IMR-90 (cell line): ENCODE data around the gene TPSD1. TPM values are rescaled to one million over a fixed set of nuclear protein-coding genes. Genes with fewer than 3 reads are reported as not detected.
"Not testable (repeated sequence)": the region's sequence is repeated elsewhere in the genome, so short reads cannot be mapped to it uniquely, and the experiment has no call there.

Source experiments
- ATAC-seq: fragments of 200-7000 bp; cut with Tn5 transposase; 2 replicates; pipeline ENCODE4 v1.9.1; 2020; ENCODE audit warnings: low read depth, mild to moderate bottlenecking, moderate library complexity
- BruUV-seq: library from RNA; stranded (reverse); fragments of 400-500 nt; replicated peaks from 2 replicates; lab custom pipeline; 2021; lab: Mats Ljungman, UMichigan
- CTCF ChIA-PET: fragments of 300-600 bp; formaldehyde crosslinking; extraction: SDS; loops from one replicate; lab custom pipeline; 2021; ENCODE audit warnings: antibody characterized with exemption; lab: Yijun Ruan, JAX
- POLR2A ChIA-PET: fragments of 300-600 bp; sonication (Branson Sonifier 250); formaldehyde crosslinking; loops from one replicate; lab custom pipeline; 2022; ENCODE audit warnings: antibody characterized with exemption; ENCODE audit not compliant: unreplicated experiment; lab: Charles Lee
- DNase-seq: peaks from one replicate; pipeline ENCODE4 v3.0.0; 2013
- H2AFZ ChIP-seq: replicated peaks from 2 replicates; pipeline ENCODE3; 2013; ENCODE audit warnings: low read length, mild to moderate bottlenecking; ENCODE audit not compliant: poor library complexity
- H2AK5ac ChIP-seq: 2 replicates; pipeline ENCODE4 v1.6.1; 2013; ENCODE audit warnings: low read depth, low read length, inconsistent platforms
- H2AK9ac ChIP-seq: replicated peaks from 2 replicates; pipeline ENCODE3; 2013; ENCODE audit warnings: mild to moderate bottlenecking, low read depth, low read length, moderate library complexity; ENCODE audit not compliant: poor library complexity
- H2BK120ac ChIP-seq: 2 replicates; pipeline ENCODE4 v1.6.1; 2013; ENCODE audit warnings: low read depth, low read length, inconsistent platforms
- H2BK15ac ChIP-seq: 3 replicates; pipeline ENCODE4 v1.6.1; 2013; ENCODE audit warnings: low read depth, low read length, inconsistent platforms
- H2BK20ac ChIP-seq: 2 replicates; pipeline ENCODE4 v1.6.1; 2013; ENCODE audit warnings: low read depth, mild to moderate bottlenecking, inconsistent platforms, low read length, moderate library complexity
- H2BK5ac ChIP-seq: 2 replicates; pipeline ENCODE4 v1.6.1; 2013; ENCODE audit warnings: mild to moderate bottlenecking, low read depth, low read length, inconsistent platforms; ENCODE audit not compliant: poor library complexity, severe bottlenecking
- H3K14ac ChIP-seq: replicated peaks from 2 replicates; pipeline ENCODE4 v1.6.1; 2013; ENCODE audit warnings: low read depth, low read length, inconsistent platforms
- H3K18ac ChIP-seq: 2 replicates; pipeline ENCODE4 v1.6.1; 2013; ENCODE audit warnings: low read depth, low read length, control low read depth
- H3K23ac ChIP-seq: 2 replicates; pipeline ENCODE4 v1.6.1; 2013; ENCODE audit warnings: low read depth, low read length, inconsistent platforms
- H3K27ac ChIP-seq: 2 replicates; pipeline ENCODE4 v1.5.1; 2013; ENCODE audit warnings: mild to moderate bottlenecking, control low read depth, low read length; ENCODE audit not compliant: insufficient read depth
- H3K27me3 ChIP-seq: 2 replicates; pipeline ENCODE4 v1.6.1; 2013; ENCODE audit warnings: low read length; ENCODE audit not compliant: control insufficient read depth, insufficient read depth
- H3K36me3 ChIP-seq: 2 replicates; pipeline ENCODE4 v1.6.1; 2013; ENCODE audit warnings: low read length, mixed read lengths; ENCODE audit not compliant: control insufficient read depth, insufficient read depth
- H3K4ac ChIP-seq: 2 replicates; pipeline ENCODE4 v1.6.1; 2013; ENCODE audit warnings: low read depth, low read length, inconsistent platforms
- H3K4me1 ChIP-seq: 2 replicates; pipeline ENCODE4 v1.6.1; 2013; ENCODE audit warnings: low read length, mixed read lengths; ENCODE audit not compliant: control insufficient read depth, insufficient read depth
- H3K4me2 ChIP-seq: 2 replicates; pipeline ENCODE4 v1.6.1; 2013; ENCODE audit warnings: low read depth, mild to moderate bottlenecking, control low read depth, low read length, moderate library complexity
- H3K4me3 ChIP-seq: 2 replicates; pipeline ENCODE4 v1.5.1; 2013; ENCODE audit warnings: low read depth, mild to moderate bottlenecking, control low read depth, low read length, moderate library complexity; ENCODE audit not compliant: insufficient read depth
- H3K56ac ChIP-seq: 2 replicates; pipeline ENCODE4 v1.6.1; 2013; ENCODE audit warnings: low read length, inconsistent platforms; ENCODE audit not compliant: insufficient read depth; ENCODE audit errors: extremely low read depth
- H3K79me1 ChIP-seq, 2 experiments: 2 replicates each; pipeline ENCODE4 v1.6.1; 2013; ENCODE audit warnings: low read length in 2 of 2, inconsistent platforms in 1 of 2, low read depth in 1 of 2
- H3K9ac ChIP-seq: 2 replicates; pipeline ENCODE4 v1.6.1; 2013; ENCODE audit warnings: low read depth, low read length, control low read depth
- H3K9me1 ChIP-seq: 2 replicates; pipeline ENCODE4 v1.6.1; 2013; ENCODE audit warnings: low read length, inconsistent platforms; ENCODE audit not compliant: insufficient read depth
- H3K9me3 ChIP-seq: 2 replicates; pipeline ENCODE4 v1.6.1; 2013; ENCODE audit warnings: low read length; ENCODE audit not compliant: control insufficient read depth, insufficient read depth
- H4K20me1 ChIP-seq: 2 replicates; pipeline ENCODE4 v1.6.1; 2013; ENCODE audit warnings: low read length, inconsistent platforms; ENCODE audit not compliant: insufficient read depth
- H4K5ac ChIP-seq: 2 replicates; pipeline ENCODE4 v1.6.1; 2013; ENCODE audit warnings: mild to moderate bottlenecking, low read depth, low read length, control low read depth
- H4K8ac ChIP-seq, 2 experiments: 2 replicates each; pipeline ENCODE4 v1.6.1; 2013; ENCODE audit warnings: low read depth in 2 of 2, low read length in 2 of 2, control low read depth in 1 of 2, inconsistent platforms in 1 of 2
- H4K91ac ChIP-seq: 2 replicates; pipeline ENCODE4 v1.6.1; 2013; ENCODE audit warnings: low read depth, low read length, inconsistent platforms; ENCODE audit not compliant: insufficient read depth
- WGBS, 2 experiments: methylation state at CpG; one replicate each; pipeline versions ENCODE4 v1.1.5 to v1.1.7; 2013; ENCODE audit warnings: missing lambda C conversion rate in 2 of 2; ENCODE audit not compliant: insufficient read length in 1 of 2; ENCODE audit errors: extremely low coverage in 2 of 2; 5-methylcytosine and 5-hydroxymethylcytosine counted together
- dilution Hi-C: fragments of 300-500 bp; cut with HindIII; formaldehyde crosslinking; loops from one replicate; pipeline ENCODE4 v1.14.3; 2018; ENCODE audit warnings: low sequenced_read_pairs; ENCODE audit not compliant: unreplicated experiment
- in situ Hi-C: fragments of 300-500 bp; cut with MboI; formaldehyde crosslinking; loops from 3 replicates; pipeline ENCODE4 v1.14.3; 2019; ENCODE audit warnings: low sequenced_read_pairs, inconsistent platforms, mixed read lengths
- intact Hi-C: fragments of 100-400 bp; cut with micrococcal nuclease; formaldehyde crosslinking; loops from 2 replicates; pipeline ENCODE4 v1.10.0; 2022
- polyA plus RNA-seq, 3 experiments: library from polyadenylated mRNA; depleted of rRNA; stranded (reverse); fragments of >200 nt; gene quantifications; 2 replicates each; pipeline ENCODE4 v1.2.3, GENCODE V29; 2012; ENCODE audit warnings: low replicate concordance in 1 of 3
- total RNA-seq: library from RNA; depleted of rRNA; stranded (reverse); fragments of >200 nt; gene quantifications from 2 replicates; pipeline ENCODE4 v1.2.3, GENCODE V29; 2012

The TPSD1 gene
- total and polyA plus RNA-seq, 2 of the 4 experiments (the other 2 are of a cell fraction): not detected

- H3K4me1 ChIP-seq, H4K20me1 ChIP-seq, H3K4me3 ChIP-seq, intact Hi-C loops, BruUV-seq, H4K5ac ChIP-seq, H3K14ac ChIP-seq, H3K36me3 ChIP-seq, H3K56ac ChIP-seq, H3K9me3 ChIP-seq, H3K27ac ChIP-seq, H3K4me2 ChIP-seq, in situ Hi-C loops, H3K79me1 ChIP-seq, H2BK15ac ChIP-seq, H4K8ac ChIP-seq, H3K9ac ChIP-seq, H3K4ac ChIP-seq, H3K18ac ChIP-seq, H2BK120ac ChIP-seq, H3K9me1 ChIP-seq, H4K91ac ChIP-seq, dilution Hi-C loops, CTCF ChIA-PET, H2AK5ac ChIP-seq, ATAC-seq, H2AK9ac ChIP-seq, H3K23ac ChIP-seq, POLR2A ChIA-PET, H2BK5ac ChIP-seq, H2BK20ac ChIP-seq, DNase-seq: not testable (repeated sequence)
- 0% methylated on average over 1 of the region's 19 CpGs; no CpG with 5 or more reads in 1 of the 2 experiments for WGBS, 2 experiments
- Histone ChIP-seq H3K27me3 (peaks cover 22% of the 10 kb centered on the region), H2AFZ (peak overlapping the region; percentile 32)
Measured at GRCh38 chr16:1271724-1272413, 16.0 kb downstream of the TPSD1 start.
